Neural cell (in vitro differentiated cells): Measurements from ENCODE around the gene JAKMIP3. TPM values are rescaled to one million over a fixed set of nuclear protein-coding genes. Genes with fewer than 3 reads are reported as not detected.

Experiments
- H2AFZ ChIP-seq: fragments of 200-600, 300-800 bp; sonication (generic), shearing (Covaris generic); 2 replicates; pipeline ENCODE4 v1.6.0; 2014; ENCODE audit warnings: low read depth, mild to moderate bottlenecking, antibody characterized with exemption, low read length, moderate library complexity
- H3F3A ChIP-seq: fragments of 200-600 bp; shearing (Covaris generic); 2 replicates; pipeline ENCODE4 v1.6.1; 2016; ENCODE audit warnings: mild to moderate bottlenecking, moderate library complexity, mixed read lengths, antibody characterized with exemption, low read length; ENCODE audit not compliant: insufficient read depth, poor library complexity, severe bottlenecking
- H3K27ac ChIP-seq: fragments of 200-600, 300-800 bp; sonication (generic), shearing (Covaris generic); 2 replicates; pipeline ENCODE4 v1.5.1; 2014; ENCODE audit warnings: mild to moderate bottlenecking, low read length, moderate library complexity
- H3K27me3 ChIP-seq: fragments of 300-800, 200-600 bp; sonication (generic), shearing (Covaris generic); 2 replicates; pipeline ENCODE4 v1.6.0; 2014; ENCODE audit warnings: mild to moderate bottlenecking, low read depth, low read length, moderate library complexity; ENCODE audit not compliant: insufficient read depth
- H3K36me3 ChIP-seq: fragments of 300-800, 200-600 bp; sonication (generic), shearing (Covaris generic); 2 replicates; pipeline ENCODE4 v1.5.1; 2014; ENCODE audit warnings: mild to moderate bottlenecking, antibody characterized with exemption, low read length, moderate library complexity; ENCODE audit not compliant: insufficient read depth
- H3K4me2 ChIP-seq: fragments of 300-800, 200-600 bp; sonication (generic), shearing (Covaris generic); 2 replicates; pipeline ENCODE4 v1.6.0; 2014; ENCODE audit warnings: mild to moderate bottlenecking, low read length
- H3K4me3 ChIP-seq: fragments of 300-800, 200-600 bp; sonication (generic), shearing (Covaris generic); 2 replicates; pipeline ENCODE4 v1.5.1; 2014; ENCODE audit warnings: mild to moderate bottlenecking, low read length, moderate library complexity
- H3K79me2 ChIP-seq: fragments of 200-600 bp; shearing (Covaris generic); replicated peaks from 2 replicates; pipeline ENCODE4 v1.6.0; 2014; ENCODE audit warnings: mild to moderate bottlenecking, low read length, moderate library complexity; ENCODE audit not compliant: insufficient read depth
- H3K9ac ChIP-seq: fragments of 300-800, 200-600 bp; sonication (generic), shearing (Covaris generic); 2 replicates; pipeline ENCODE4 v1.6.1; 2016; ENCODE audit warnings: mild to moderate bottlenecking, low read length, mixed read lengths
- H3K9me2 ChIP-seq: fragments of 200-600 bp; shearing (Covaris generic); 2 replicates; pipeline ENCODE4 v1.6.1; 2016; ENCODE audit warnings: mild to moderate bottlenecking, low read length, mixed read lengths; ENCODE audit not compliant: insufficient read depth
- H3K9me3 ChIP-seq: fragments of 200-600, 300-800 bp; sonication (generic), shearing (Covaris generic); 2 replicates; pipeline ENCODE4 v1.6.1; 2016; ENCODE audit warnings: mild to moderate bottlenecking, mixed run types, low read length, moderate library complexity, mixed read lengths
- H4K20me1 ChIP-seq: fragments of 200-600 bp; shearing (Covaris generic); 2 replicates; pipeline ENCODE4 v1.6.1; 2016; ENCODE audit warnings: mild to moderate bottlenecking, mixed run types; ENCODE audit not compliant: insufficient read depth
- CTCF ChIP-seq: fragments of 450-650 bp; IDR thresholded peaks from 2 replicates; pipeline ENCODE4 v1.5.1; 2014; ENCODE audit warnings: antibody characterized with exemption, mild to moderate bottlenecking, moderate library complexity; ENCODE audit not compliant: poor library complexity, severe bottlenecking
- EP300 ChIP-seq: fragments of 450-650 bp; conservative IDR thresholded peaks from 2 replicates; pipeline ENCODE4 v1.6.1; 2014; ENCODE audit warnings: antibody characterized with exemption, mild to moderate bottlenecking, moderate library complexity; ENCODE audit not compliant: poor library complexity, severe bottlenecking
- EZH2 ChIP-seq: fragments of 200-600, 300-800 bp; shearing (Covaris generic), sonication (generic); IDR thresholded peaks from 2 replicates; pipeline ENCODE4 v1.6.1; 2014; ENCODE audit warnings: antibody characterized with exemption, low read length, borderline replicate concordance, mild to moderate bottlenecking; ENCODE audit not compliant: insufficient read depth, poor library complexity, severe bottlenecking
- MXI1 ChIP-seq: fragments of 450-650 bp; conservative IDR thresholded peaks from 2 replicates; pipeline ENCODE4 v1.6.1; 2014; ENCODE audit warnings: antibody characterized with exemption, mild to moderate bottlenecking; ENCODE audit not compliant: poor library complexity, severe bottlenecking
- POLR2AphosphoS5 ChIP-seq: IDR thresholded peaks from 2 replicates; pipeline ENCODE4 v1.6.1; 2012
- RAD21 ChIP-seq: fragments of 450-650 bp; conservative IDR thresholded peaks from 2 replicates; pipeline ENCODE4 v1.6.1; 2014; ENCODE audit warnings: antibody characterized with exemption, mild to moderate bottlenecking, moderate library complexity
- REST ChIP-seq: IDR thresholded peaks from 2 replicates; pipeline ENCODE4 v1.6.1; 2012; ENCODE audit warnings: borderline replicate concordance
- SMC3 ChIP-seq: fragments of 450-650 bp; conservative IDR thresholded peaks from 2 replicates; pipeline ENCODE4 v1.6.1; 2014; ENCODE audit warnings: antibody characterized with exemption, mild to moderate bottlenecking, moderate library complexity; ENCODE audit not compliant: poor library complexity
- TAF1 ChIP-seq: IDR thresholded peaks from 2 replicates; pipeline ENCODE4 v1.6.1; 2012; ENCODE audit warnings: low read depth
- polyA plus RNA-seq: library from polyadenylated mRNA; depleted of rRNA; stranded (reverse); fragments of >200 nt; gene quantifications from 2 replicates; pipeline ENCODE4 v1.2.3, GENCODE V29; 2014

Gene JAKMIP3
- polyA plus RNA-seq, 1 donor from 2014 or later = 5.1 TPM

GRCh38 chr10:132028706-132029105 lies 37.0 kb upstream of the JAKMIP3 start:
- Histone ChIP-seq H3K36me3 (no peaks in the 10 kb centered on the region), H3K4me2 (no peak overlapping the region), H3F3A (no peaks in the 10 kb centered on the region), H3K27ac (no peak overlapping the region), H3K9me3 (peaks cover under 1% of the 10 kb centered on the region), H3K9ac (no peak overlapping the region), H3K79me2 (no peaks in the 10 kb centered on the region), H4K20me1 (no peaks in the 10 kb centered on the region), H3K4me3 (no peak overlapping the region), H3K9me2 (no peaks in the 10 kb centered on the region), H2AFZ (no peak overlapping the region), H3K27me3 (peaks cover 2% of the 10 kb centered on the region)
- no peak for TF ChIP-seq REST
- TF ChIP-seq POLR2AphosphoS5 = no peak
- no peak for TF ChIP-seq EZH2
- no peak for TF ChIP-seq TAF1
- TF ChIP-seq RAD21 = no peak
- no peak for TF ChIP-seq EP300
- no peak for TF ChIP-seq SMC3
- TF ChIP-seq CTCF = no peak
- no peak for TF ChIP-seq MXI1

- H2AFZ ChIP-seq = no peak overlapping the region
- TF ChIP-seq TAF1 (no peak), SMC3 (no peak), REST (no peak), CTCF (no peak)
- H3K27ac ChIP-seq = no peak overlapping the region
- H3K4me2 ChIP-seq = no peak overlapping the region
- no peaks in the 10 kb centered on the region for H3K79me2 ChIP-seq
- no peaks in the 10 kb centered on the region for H3K36me3 ChIP-seq
- no peaks in the 10 kb centered on the region for H3K9me2 ChIP-seq
- no peaks in the 10 kb centered on the region for H4K20me1 ChIP-seq
- H3K27me3 ChIP-seq = peaks cover 23% of the 10 kb centered on the region
- H3K4me3 ChIP-seq = no peak overlapping the region
- no peak overlapping the region for H3K9ac ChIP-seq
- H3K9me3 ChIP-seq = peaks cover 3% of the 10 kb centered on the region
- no peaks in the 10 kb centered on the region for H3F3A ChIP-seq
Observed at GRCh38 chr10:132030898-132031463, 34.8 kb upstream of the JAKMIP3 start.
